GM19351 (cell line): ENCODE data around the gene KCTD18.
A peak's percentile ranks its signal among the peaks of the same experiment; 100 is the strongest.

Experiments used
- ATAC-seq: cut with Tn5 transposase; IDR thresholded peaks from one replicate; pipeline ENCODE4 v1.9.1; 2021; ENCODE audit warnings: mild to moderate bottlenecking, moderate library complexity; ENCODE audit not compliant: unreplicated experiment

The KCTD18 gene

DNA sequence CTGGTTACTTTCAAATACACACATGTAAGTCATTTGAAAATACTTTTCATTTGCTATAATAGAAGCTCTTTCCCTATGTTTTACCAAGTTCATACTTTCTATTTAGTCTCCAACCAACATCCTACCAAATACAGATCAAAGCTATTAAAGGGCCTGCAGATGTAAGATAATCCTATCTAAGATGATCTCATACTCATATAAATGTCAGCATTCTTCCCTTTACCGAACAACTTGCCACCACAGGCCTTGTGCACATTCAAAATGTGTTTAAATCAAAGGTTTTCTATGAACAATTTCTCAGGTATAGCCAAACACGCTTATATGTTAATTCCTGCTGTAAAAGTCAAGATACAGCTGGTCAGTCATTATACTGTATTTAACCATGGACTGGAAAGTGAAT is 23.3 kb downstream of the KCTD18 start:
- no peak for ATAC-seq

DNA sequence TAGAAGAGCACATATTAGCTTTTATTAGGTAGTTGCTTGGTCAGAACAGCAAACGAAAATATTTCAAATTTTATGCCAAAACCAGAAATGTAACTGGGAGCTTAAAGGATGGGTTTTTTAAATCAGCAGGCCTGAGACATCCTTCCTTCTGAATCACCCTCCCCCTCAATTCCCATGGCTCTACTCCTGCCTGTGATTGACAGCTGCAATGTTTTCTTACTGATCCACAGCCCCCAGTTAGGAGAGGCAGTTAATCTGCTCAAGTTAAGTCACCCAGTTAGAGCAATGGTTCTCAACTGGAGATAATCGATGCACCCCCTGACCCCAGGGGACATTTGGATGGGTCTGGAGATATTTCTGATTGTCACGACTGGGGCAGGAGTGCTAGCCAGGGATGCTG is 24.9 kb downstream of the KCTD18 start:
- ATAC-seq, result no peak

DNA sequence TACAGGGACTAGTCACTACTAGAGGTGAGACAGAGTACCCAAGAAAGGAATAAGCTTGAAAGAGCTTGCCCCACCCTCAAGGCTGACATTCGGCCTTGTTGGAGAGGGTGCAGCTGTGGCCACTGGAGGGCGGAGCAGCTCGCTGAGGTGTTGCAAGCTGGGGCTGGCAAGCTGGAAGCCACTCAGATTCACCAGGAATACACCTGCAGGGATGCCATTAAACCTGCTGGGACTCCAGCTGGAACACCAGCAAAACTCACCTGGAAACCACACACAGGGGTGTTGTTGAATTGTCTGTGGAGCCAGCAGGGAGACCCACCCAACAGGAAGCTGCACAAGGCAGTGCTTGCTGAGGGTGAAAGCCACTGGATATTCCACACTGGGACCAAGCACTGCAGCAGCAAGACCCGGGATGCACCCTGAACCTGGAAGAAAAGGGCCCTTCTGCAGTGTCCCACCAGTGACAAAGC is 26.1 kb downstream of the KCTD18 start:
- ATAC-seq, result peak; percentile 70

DNA sequence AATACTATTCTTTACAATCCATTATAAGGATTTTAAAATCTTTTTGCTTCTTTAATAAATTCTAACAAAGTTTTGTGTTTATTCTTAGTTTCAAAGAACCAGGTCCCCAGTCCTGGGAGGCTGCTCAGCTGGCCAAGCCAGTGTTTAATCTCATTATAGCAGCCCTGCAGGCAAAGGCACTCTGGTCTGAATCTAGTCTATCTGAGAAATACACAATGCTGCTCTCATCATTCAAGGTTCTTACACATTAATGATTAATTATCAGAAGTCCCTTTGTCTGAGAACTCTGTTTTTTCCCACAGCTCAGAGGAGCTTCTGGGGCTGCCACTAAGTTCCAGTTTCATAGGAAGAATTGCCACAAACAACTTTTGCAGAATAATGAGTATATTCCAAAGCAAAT is 27.7 kb downstream of the KCTD18 start:
- ATAC-seq, result no peak

DNA sequence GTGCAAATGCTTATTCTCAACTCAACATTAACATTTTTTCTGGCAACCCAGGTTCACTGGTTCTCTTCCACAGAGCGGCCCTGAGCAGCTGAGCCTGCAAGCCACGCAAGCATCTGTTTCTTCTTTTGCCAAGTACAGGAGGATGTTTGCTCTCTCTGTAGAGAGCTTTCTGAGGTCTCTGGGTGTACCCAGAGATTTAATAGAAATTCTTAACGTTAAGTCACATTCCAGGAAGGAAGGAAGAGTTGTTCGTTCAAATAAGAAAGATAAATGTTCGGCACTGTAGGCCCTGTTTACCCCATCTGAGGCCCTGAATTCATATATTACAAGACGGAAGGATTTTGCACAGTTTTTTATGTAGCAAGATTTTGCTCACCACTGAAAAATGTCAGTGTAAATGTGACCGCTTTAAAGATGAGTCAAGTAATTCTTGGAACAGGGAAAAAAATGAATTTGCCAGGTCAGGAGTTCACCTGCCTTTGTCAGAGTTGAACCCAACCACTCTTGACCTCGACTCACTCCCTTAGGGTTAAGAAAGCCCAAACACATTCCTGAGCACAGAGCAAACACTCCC is 30.1 kb downstream of the KCTD18 start:
- ATAC-seq, result no peak

DNA sequence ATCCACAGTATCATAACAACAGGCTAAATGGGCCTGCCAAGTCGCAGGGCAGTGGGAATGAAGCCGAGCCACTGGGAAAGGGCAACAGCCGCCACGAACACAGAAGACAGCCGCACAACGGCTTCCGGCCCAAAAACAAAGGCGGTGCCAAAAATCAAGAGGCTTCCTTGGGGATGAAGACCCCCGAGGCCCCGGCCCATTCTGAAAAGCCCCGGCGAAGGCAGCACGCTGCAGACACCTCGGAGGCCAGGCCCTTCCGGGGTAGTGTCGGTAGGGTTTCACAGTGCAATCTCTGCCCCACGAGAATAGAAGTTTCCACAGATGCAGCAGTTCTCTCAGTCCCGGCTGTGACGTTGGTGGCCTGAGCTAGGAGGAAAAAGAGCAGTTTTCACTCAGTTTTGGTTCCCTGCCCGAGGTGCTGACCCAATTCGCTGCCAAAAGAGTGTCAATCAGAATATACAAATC is 32.2 kb downstream of the KCTD18 start:
- ATAC-seq, result no peak

DNA sequence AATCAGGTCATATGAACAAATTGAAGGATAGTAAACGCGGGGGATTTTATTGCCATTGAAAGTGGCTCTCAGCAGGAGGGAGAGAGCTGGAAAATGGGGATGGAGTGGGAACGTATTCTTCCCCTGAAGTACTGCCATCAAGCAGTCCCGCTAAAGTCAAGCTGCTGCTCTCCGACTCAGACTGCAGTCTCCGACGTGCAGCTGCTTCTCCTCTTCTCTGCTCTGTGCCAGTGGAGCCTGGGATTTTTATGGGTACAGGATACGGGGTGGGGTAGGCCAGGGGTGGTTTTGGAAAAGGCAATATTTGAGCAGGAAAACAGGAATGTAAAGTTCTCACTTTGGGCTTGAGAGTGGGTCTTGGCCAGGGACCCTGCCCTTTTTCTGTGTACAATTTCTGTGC is 33.0 kb downstream of the KCTD18 start:
- no peak for ATAC-seq

DNA sequence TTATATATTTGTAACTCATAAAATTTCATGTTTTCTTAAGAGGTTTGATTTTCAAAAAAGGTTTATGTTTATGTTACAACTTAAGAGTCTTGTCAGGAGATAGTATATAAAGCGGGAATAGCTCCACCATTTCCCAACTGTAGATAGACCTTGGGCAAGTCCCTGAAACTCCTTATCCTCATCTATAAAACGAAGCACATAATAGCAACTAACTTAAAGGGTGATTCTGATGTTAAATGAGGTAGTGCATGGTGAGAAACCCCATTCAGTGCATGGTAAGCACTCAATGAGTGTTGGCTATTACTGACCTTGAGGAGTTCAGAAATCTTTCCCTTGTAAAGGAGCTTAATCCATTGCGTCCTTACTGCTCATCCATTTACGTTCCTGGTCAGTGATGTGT is 34.1 kb downstream of the KCTD18 start:
- no peak for ATAC-seq

DNA sequence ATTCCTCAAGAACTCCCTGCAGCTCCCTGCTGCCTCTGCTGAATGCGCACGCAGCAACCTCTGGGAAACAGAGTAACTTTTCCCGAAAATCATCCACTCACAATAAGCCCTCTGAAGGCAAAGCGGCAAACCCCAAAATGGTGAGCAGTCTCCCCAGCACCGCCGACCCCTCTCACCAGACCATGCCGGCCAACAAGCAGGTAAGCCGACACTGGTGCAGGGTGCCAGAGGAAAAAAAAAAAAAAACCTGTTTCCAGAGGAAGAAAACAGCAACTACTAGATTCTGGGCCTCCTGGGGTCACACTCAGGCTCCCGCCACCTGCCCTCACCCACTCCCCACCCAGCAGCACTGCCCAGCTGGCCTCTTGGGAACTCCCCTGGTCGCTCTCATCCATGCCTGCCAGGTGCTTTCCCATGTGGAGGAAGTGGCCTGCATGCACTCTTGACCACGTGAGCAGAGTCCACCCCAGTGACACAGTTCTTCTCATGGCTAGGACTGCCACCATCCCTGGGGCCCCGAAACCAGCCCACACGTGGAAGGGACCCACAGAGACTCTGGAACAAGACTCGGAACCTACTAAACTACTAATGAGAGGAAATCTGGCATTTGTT is 36.9 kb downstream of the KCTD18 start:
- no peak for ATAC-seq

DNA sequence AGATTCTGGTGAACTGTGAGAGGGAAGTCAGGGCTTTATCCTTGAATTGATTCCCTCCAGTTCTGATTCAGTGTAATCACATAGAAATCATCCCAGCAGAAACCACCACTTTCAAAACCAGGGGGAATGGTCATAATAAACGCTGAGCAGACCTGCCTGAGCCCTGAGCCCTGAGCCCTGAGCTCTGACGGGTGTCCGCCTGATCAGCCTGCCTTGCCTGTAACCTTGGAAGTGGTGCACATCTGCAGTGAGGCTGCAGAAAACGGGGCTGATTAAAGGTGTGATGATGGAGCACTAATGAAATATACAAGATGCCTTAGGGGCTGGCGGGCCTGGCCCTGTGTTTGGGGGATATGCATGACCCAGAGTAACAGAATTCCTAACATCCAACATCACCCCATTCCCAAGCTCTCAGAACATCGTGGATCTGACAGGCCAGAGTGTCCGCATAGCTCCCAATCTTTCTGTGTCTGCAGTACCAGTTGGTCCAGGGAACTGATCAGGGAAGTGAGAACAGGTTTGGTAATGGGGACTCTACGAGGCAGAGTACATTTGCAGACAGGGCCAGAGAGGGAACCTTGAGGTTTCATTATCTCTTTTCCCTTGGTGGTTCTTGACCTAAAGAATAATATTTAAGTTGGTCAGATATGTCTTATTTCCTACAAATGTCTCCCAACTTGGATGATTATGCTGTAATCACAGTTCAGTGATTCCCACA is 37.8 kb downstream of the KCTD18 start:
- peak; percentile 19 for ATAC-seq

DNA sequence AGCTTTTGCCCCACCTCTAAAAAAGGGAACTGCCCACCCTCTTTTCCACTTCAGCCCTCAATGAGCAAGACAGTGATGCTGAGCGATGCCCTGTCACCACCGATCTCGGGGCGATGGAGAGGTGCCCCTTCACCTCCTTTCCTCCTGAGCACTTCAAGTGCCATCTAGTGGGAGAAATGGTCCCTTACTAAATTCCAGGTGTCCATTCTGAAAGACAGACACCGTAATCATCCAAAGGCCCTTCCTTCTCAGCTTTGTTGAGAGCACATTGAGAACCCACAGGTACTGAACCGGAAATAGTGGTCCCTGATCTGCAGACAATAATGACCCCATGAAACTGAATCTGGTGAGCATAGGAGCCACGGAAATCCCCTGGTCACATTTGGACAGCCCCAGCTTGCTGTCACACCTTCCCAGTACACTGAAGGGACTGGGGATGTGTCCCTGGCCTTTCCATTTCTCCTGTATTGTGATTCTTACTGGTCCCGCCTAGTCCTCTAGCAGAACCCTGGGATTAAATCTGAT is 38.5 kb downstream of the KCTD18 start:
- peak; percentile 82 for ATAC-seq

DNA sequence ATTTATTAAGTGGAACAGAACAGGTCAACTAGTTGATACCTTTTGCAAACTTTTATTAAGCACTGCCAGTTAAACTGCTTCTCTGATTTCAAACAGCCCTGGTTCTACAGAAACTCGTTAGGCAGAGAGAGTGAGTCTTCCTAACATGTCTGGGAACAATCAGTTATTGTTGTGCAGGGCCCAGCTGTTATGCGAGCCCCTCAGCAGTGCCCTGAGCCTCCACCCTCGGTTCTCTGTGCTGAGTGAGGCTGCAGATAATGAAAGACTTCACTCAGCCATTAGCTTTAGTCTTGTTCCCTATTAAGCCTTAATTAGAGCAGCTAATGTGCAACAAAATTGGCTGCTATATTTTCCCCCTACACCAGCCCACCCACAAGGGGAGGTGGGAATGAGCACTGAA is 39.6 kb downstream of the KCTD18 start:
- ATAC-seq, result no peak

DNA sequence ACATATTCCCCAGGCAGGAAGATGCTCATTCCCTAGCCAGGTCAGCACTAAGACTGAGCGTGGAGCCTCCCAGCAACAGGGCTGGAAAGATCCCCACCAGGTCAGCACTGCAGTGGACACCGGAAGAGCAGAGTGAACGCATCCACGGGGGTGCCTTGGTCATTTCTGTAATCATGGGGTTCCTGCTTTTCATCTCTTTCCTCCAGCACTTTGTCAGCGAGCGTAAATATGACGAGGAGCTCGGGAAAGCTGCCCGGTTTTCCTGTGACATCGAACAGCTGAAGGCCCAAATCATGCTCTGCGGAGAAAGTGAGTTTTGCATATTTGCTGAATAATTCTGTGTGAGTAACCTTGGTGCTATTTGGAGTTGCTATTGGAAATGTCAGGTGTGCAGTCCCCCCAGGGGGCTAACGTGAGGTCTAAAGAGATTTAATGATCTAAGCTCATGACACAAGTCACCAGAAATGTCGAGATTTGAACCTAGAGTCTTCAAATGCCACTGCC is 40.1 kb downstream of the KCTD18 start:
- no peak for ATAC-seq

DNA sequence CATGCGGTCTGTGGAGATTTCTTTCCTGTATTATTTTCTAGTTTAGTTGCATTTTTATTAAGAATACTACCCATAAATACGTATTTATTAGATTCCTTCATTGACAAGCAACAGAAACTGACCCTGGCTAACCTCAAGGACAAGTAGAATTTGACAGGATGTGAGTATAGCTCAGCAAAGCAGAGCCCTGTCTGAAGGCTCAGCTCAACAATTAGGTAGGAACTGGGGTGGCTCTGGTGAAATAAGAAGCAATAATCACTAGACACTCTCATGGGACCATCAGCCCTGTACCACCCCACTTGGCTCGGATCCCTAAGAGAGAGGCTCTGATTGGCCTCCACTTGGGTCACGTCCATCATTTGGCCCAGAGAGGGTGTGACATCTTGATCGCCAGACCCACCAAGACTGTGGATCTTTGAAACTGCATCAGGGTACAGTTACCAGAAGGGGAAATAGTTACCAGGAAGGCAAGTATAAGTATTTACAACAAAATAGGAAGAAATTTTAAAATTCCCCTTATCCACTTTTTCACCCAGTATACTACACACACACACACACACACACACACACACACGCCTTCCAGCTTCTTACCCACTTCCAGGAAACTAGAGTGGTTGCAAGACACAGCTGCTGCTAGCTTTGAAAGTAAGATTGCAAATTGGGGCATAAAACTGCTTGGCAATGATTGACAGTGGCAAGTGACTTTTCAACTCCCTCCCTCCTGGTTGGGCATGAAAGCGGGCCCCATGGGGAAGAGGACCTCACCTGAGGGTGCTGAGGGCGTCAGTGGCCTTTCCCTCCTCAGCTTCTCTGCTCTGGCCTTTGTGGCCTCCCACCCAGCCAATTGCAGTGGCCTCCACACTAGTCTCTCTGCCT is 41.8 kb downstream of the KCTD18 start:
- ATAC-seq, result no peak

DNA sequence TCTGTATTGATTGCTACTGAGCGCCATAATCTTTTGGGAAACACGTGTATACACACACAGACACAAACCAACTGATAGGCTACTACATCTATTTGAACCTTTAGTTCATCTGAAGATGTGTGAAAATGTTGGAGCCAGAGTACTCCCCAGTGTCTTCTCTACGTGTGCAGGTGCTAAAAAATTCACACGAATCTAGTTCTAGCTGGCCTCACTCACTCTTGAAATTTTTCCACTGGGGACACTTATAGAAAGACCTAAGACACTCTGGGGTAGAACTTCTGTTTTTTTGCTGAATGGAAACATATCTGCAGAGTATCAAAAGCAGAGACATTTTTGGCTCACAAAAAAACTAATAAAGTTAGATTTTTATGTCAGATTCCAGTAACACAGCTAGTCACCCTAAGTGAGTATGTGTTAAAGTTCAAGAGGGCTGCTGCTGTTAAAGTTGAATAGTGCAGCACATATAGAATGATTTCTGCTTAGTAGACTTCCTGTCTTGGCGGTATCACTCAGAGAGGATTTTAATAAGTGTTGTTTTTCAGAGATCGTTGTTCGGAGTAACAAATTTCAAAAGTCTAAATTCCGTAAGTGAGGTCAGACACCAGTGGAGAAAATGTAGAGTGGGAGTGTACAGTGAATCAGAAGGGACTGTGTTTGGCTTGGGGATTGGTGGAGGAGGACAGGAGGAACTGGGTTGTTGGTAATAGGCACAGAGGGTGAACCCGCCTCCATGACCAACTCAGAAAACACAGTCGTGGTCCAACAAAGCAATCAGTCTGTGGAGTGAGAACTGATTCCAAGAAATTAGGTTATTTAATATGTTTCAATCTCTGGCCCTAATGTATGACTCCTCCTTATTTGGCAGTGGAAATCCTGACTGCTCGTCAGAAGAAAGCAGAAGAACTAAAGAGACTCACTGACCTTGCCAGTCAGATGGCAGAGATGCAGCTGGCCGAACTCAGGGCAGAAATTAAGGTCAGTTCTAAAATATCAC is 43.1 kb downstream of the KCTD18 start:
- no peak for ATAC-seq

DNA sequence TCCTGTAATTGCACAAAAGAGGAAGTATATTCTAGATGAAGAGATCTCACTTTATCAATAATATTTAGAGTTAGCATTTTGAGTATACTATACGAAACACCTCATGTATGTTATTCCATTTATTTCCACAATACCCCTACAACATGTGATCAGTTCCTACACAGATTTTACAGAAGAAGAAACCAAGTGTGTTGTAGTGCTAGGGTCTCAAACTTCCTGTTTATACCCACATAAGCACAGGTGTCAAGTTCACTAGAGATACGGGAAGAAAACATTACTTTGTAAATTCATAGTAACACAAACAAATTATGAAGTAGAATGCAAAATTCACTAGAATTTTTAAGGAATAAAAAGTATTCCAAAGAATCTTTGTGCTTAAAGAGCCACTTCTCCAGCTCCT is 46.4 kb downstream of the KCTD18 start:
- no peak for ATAC-seq

DNA sequence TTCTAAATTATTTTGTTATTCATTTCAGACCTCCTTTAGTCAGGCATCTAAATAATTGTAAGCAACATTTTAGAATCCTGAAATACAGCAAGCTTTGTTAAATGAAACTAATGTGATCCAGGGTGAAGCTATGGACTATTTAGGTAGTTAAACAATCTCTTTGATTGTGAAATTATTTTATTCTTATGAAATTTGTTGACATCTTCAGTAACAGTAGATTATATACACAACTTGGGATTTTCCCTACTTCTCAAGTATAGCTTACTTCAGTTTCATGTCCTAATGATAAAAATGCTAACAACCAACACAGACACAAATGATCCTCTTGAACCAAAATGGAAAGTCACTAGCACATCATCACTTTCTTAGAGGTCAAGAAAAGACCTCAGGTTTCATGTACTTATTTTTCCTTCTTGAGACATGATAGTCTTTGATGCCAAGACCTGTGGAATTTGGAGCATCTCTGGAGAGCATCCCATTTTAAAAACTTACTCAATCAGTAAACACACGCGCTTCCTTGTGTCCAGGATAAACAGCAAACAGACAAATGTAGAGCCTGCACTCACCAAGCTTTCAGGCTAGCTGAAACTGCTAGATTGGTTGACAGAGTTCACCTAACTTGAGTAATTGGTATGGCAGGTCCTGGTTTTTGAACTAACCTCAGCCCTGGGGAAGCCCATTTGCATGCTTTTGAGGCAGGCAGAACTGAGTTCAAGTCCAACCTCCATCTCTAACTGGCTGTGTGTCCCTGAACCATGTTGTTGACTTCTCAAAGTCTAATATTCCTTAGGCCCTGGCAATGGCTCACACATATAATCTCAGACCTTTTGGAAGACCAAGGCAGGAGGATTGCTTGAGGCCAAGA is 47.8 kb downstream of the KCTD18 start:
- ATAC-seq, result no peak

DNA sequence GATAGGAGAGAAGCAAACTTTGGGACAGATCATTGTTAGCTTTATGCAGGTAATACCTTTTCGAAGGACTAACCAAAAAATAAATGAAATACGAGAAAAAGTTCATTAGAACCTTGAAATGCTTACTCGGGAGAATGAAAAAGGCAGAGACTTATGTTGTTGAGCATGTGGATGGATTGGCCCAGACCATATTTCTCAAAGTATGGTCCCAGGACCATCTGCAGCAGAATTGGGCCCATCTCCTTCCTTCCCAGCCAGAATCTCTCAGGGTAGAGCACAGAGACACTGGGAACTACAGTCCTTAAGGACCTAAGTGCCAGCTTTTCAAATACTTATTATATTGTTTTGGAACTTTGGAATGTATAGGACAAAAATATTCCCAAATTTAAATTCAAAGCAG is 50.8 kb downstream of the KCTD18 start:
- ATAC-seq, result no peak

DNA sequence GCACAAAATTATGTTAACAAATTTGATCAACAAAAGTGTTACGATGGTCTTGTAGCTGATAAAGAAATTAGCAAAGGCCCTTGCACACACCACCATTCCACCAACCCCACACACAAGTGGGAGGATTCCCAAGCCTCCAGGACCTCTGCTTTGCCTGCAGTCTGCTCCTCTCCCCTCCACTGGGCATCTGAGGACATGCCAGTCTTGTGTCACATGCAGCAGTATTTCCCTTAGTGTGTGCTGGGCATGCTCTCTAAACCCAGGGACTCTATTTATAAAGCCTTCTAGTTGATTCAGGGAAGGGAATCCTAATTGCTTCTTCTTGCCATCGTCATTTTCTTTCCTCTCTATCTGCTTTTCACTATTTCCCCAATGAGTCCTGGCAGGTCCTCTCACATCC is 53.3 kb downstream of the KCTD18 start:
- no peak for ATAC-seq
